Keratinocyte (primary cell): ENCODE data around the gene TMEM200C.

Experiments used
- EZH2 ChIP-seq: IDR thresholded peaks from one replicate; pipeline ENCODE4 v1.6.1; 2012; ENCODE audit warnings: inconsistent platforms, mild to moderate bottlenecking, low read length, moderate library complexity
- TF ChIP-seq, protein P1 (sequence below), 3 experiments: IDR thresholded peaks in 1 of 3; conservative IDR thresholded peaks in 1 of 3; optimal IDR thresholded peaks in 1 of 3; 2 replicates in 2 of 3; 3 replicates in 1 of 3; pipeline versions ENCODE3 to v1.5.1; 2011; ENCODE audit warnings: low read length in 3 of 3, mild to moderate bottlenecking in 3 of 3, moderate library complexity in 2 of 3, control low read depth in 1 of 3, inconsistent platforms in 1 of 3; ENCODE audit not compliant: insufficient read depth in 2 of 3; ENCODE audit errors: extremely low read depth in 1 of 3

DNA sequence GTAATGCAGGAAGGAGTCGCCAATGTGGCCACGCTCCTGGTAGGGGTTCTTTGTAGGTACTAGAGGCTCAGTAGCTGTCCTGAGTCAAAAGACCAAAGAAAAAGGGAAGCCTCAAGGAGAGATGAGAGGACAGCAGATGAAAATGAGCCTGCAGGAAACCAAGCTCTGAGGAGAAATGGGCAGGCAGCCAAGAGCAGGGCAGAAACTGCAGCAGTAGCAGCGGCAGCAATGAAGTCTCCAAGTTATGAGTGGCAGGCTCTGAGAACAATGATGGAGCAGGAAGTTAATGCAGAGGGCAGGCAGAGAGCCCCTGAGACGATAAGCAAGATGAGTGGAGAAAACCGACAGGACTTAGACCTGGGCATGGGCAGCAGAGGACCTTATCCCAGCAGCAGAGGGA is 48.2 kb upstream of the TMEM200C start:
- TF ChIP-seq, protein P1, sequence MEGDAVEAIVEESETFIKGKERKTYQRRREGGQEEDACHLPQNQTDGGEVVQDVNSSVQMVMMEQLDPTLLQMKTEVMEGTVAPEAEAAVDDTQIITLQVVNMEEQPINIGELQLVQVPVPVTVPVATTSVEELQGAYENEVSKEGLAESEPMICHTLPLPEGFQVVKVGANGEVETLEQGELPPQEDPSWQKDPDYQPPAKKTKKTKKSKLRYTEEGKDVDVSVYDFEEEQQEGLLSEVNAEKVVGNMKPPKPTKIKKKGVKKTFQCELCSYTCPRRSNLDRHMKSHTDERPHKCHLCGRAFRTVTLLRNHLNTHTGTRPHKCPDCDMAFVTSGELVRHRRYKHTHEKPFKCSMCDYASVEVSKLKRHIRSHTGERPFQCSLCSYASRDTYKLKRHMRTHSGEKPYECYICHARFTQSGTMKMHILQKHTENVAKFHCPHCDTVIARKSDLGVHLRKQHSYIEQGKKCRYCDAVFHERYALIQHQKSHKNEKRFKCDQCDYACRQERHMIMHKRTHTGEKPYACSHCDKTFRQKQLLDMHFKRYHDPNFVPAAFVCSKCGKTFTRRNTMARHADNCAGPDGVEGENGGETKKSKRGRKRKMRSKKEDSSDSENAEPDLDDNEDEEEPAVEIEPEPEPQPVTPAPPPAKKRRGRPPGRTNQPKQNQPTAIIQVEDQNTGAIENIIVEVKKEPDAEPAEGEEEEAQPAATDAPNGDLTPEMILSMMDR (optimal IDR thresholded peaks at IDR 0.05 in 1 of 3, IDR thresholded peaks at IDR 0.05 in 1 of 3, conservative IDR thresholded peaks at IDR 0.05 in 1 of 3; ENCODE audit: extremely low read depth in 1 of 3, insufficient read depth in 2 of 3, low read length in 3 of 3), result no peak
- no peak for TF ChIP-seq EZH2
